K562 (cell line): Measurements from ENCODE around the gene RIMOC1. TPM values are rescaled to one million over a fixed set of nuclear protein-coding genes. Genes with fewer than 3 reads are reported as not detected.

Experiments
- ATAC-seq: fragments of 200-7000 bp; cut with Tn5 transposase; 3 replicates; pipeline ENCODE4 v1.9.1; 2020; ENCODE audit warnings: moderate library complexity
- BruUV-seq: library from RNA; stranded (reverse); fragments of 400-500 nt; replicated peaks from 2 replicates; lab custom pipeline; 2021; lab: Mats Ljungman, UMichigan
- CTCF ChIA-PET: fragments of 300-600 bp; formaldehyde crosslinking; extraction: SDS; loops from one replicate; lab custom pipeline; 2021; ENCODE audit warnings: low intra/inter-chr PET ratio; lab: Yijun Ruan, JAX
- POLR2A ChIA-PET: fragments of 300-600, 350-650 bp; sonication (Branson Sonifier 250); formaldehyde crosslinking; extraction: SDS; loops from one replicate; lab custom pipeline; 2021; ENCODE audit warnings: antibody characterized with exemption, inconsistent platforms; lab: Yijun Ruan, JAX
- DNase-seq, 4 experiments: peaks; one replicate each; pipeline versions ENCODE4 v3.0.0 to v3.0.0-alpha.2; 2011 to 2018; ENCODE audit warnings: low spot score in 3 of 4, mixed read lengths in 3 of 4; ENCODE audit errors: extremely low read depth in 1 of 4
- FAIRE-seq: peaks from 2 replicates; lab custom pipeline; 2011; peaks lifted over from hg19 to GRCh38; lab: Jason Lieb, UNC
- H2AFZ ChIP-seq: 2 replicates; pipeline ENCODE4 v1.6.0; 2011; ENCODE audit warnings: low read depth, low read length, control low read depth, inconsistent platforms
- H3K27ac ChIP-seq: fragments of 200-600 bp; 3 replicates; pipeline ENCODE4 v1.8.0; 2011; ENCODE audit warnings: low read depth, mild to moderate bottlenecking, control low read depth, inconsistent platforms, low read length, moderate library complexity, mixed read lengths; ENCODE audit errors: extremely low read depth
- H3K27me3 ChIP-seq, 2 experiments: fragments of 300-600 bp in 1 of 2; 2 replicates in 1 of 2; 3 replicates in 1 of 2; pipeline versions ENCODE4 v1.6.0 to v1.8.0; 2011; ENCODE audit warnings: inconsistent platforms in 2 of 2, low read length in 2 of 2, mild to moderate bottlenecking in 1 of 2, mixed read lengths in 1 of 2, moderate library complexity in 1 of 2; ENCODE audit not compliant: control insufficient read depth in 2 of 2, insufficient read depth in 2 of 2
- H3K36me3 ChIP-seq: fragments of 300-600 bp; 3 replicates; pipeline ENCODE4 v1.8.0; 2011; ENCODE audit warnings: mild to moderate bottlenecking, low read length, inconsistent platforms; ENCODE audit not compliant: control insufficient read depth, insufficient read depth
- H3K4me1 ChIP-seq, 2 experiments: fragments of 200-600 bp in 1 of 2; replicated peaks in 1 of 2; 2 replicates in 1 of 2; 3 replicates in 1 of 2; pipeline versions ENCODE4 v1.5.1 to v1.8.0; 2011; ENCODE audit warnings: inconsistent platforms in 2 of 2, low read length in 2 of 2, mild to moderate bottlenecking in 1 of 2, mixed read lengths in 1 of 2, moderate library complexity in 1 of 2; ENCODE audit not compliant: control insufficient read depth in 2 of 2, insufficient read depth in 2 of 2
- H3K4me2 ChIP-seq: 2 replicates; pipeline ENCODE4 v1.6.1; 2011; ENCODE audit warnings: low read length, control low read depth, inconsistent platforms, mixed read lengths; ENCODE audit not compliant: insufficient read depth
- H3K4me3 ChIP-seq: fragments of 200-600 bp; sonication (generic), shearing (Covaris generic); 2 replicates; pipeline ENCODE4 v1.5.1; 2016; ENCODE audit warnings: control low read depth, inconsistent platforms
- H3K79me2 ChIP-seq: fragments of 200-600 bp; 3 replicates; pipeline ENCODE4 v1.8.0; 2011; ENCODE audit warnings: low read length, inconsistent platforms; ENCODE audit not compliant: control insufficient read depth, insufficient read depth
- H3K9ac ChIP-seq, 2 experiments: 2 replicates each; pipeline versions ENCODE4 v1.6.0 to v1.6.1; 2011; ENCODE audit warnings: low read depth in 2 of 2, low read length in 2 of 2, control low read depth in 1 of 2, inconsistent platforms in 1 of 2, mild to moderate bottlenecking in 1 of 2, mixed read lengths in 1 of 2; ENCODE audit not compliant: insufficient read depth in 1 of 2
- H3K9me1 ChIP-seq: one replicate; pipeline ENCODE4 v1.6.0; 2011; ENCODE audit warnings: inconsistent platforms, mild to moderate bottlenecking, low read length, moderate library complexity; ENCODE audit not compliant: control insufficient read depth, insufficient read depth
- H3K9me3 ChIP-seq: replicated peaks from 2 replicates; pipeline ENCODE4 v1.5.1; 2011; ENCODE audit warnings: low read depth, low read length, inconsistent platforms; ENCODE audit not compliant: control insufficient read depth, insufficient read depth
- H4K20me1 ChIP-seq: replicated peaks from 2 replicates; pipeline ENCODE4 v1.6.1; 2011; ENCODE audit warnings: low read length, inconsistent platforms, mixed read lengths; ENCODE audit not compliant: control insufficient read depth, insufficient read depth
- NCOR1 ChIP-seq: fragments of 450-650 bp; IDR thresholded peaks from 2 replicates; pipeline ENCODE4 v1.6.1; 2016; ENCODE audit warnings: mild to moderate bottlenecking, moderate library complexity
- ZNF232 ChIP-seq: sonication (generic); formaldehyde crosslinking; IDR thresholded peaks from 2 replicates; pipeline ENCODE4 v1.8.0; 2022; ENCODE audit warnings: mild to moderate bottlenecking, missing genetic modification reagents
- ZNF239 ChIP-seq: fragments of 250-450 bp; sonication (Bioruptor Pico); IDR thresholded peaks from 2 replicates; pipeline ENCODE4 v1.4.0; 2020; ENCODE audit warnings: mild to moderate bottlenecking
- ZNF324 ChIP-seq: fragments of 250-450 bp; sonication (Bioruptor Pico); IDR thresholded peaks from 2 replicates; pipeline ENCODE4 v1.4.0; 2020; ENCODE audit warnings: mild to moderate bottlenecking
- ZNF589 ChIP-seq: fragments of 200-800 bp; sonication (Bioruptor generic); IDR thresholded peaks from 2 replicates; pipeline ENCODE4 v1.6.1; 2016; ENCODE audit warnings: low read depth, missing genetic modification characterization, missing compliant biosample characterization
- WGBS: fragments of 100-300 bp; shearing (Covaris generic); methylation state at CpG from one replicate; pipeline ENCODE4 v1.1.6; 2016; ENCODE audit warnings: low coverage, mixed read lengths; ENCODE audit not compliant: insufficient coverage; ENCODE audit errors: missing lambda C conversion rate; 5-methylcytosine and 5-hydroxymethylcytosine counted together
- in situ Hi-C: fragments of 300-500 bp; cut with MboI; formaldehyde crosslinking; loops from 4 replicates; pipeline ENCODE4 v1.15.0; 2018; ENCODE audit warnings: inconsistent platforms, mixed read lengths
- intact Hi-C: fragments of 100-400 bp; cut with micrococcal nuclease; formaldehyde crosslinking; loops from 2 replicates; pipeline ENCODE4 v1.14.2; 2022
- polyA plus RNA-seq, 8 experiments: library from polyadenylated mRNA; depleted of rRNA in 4 of 8; stranded (reverse) in 5 of 8; unstranded in 3 of 8; fragments of >200 nt; fragmentation: Nextera tagmentation in 2 of 8; fragmentation: Illumina TruSeq in 1 of 8; extraction: Ambion mirVana in 2 of 8; extraction: Trizol in 1 of 8; gene quantifications; 2 replicates each; pipeline versions ENCODE4 v1.2.1 to v1.2.3, GENCODE V29; 2011 to 2014; ENCODE audit warnings: inconsistent platforms in 1 of 8, missing spikeins in 1 of 8
- total RNA-seq, 7 experiments: library from RNA; depleted of rRNA in 6 of 7; stranded (reverse); fragments of >200 nt in 6 of 7; fragmentation: Illumina TruSeq in 2 of 7; extraction: Trizol in 2 of 7; gene quantifications; 2 replicates each; pipeline versions ENCODE4 v1.2.1 to v1.2.3, GENCODE V29; 2011 to 2021; ENCODE audit warnings: low replicate concordance in 1 of 7
- TF ChIP-seq, protein P1 (sequence below), 3 experiments: fragments of 200-800 bp in 1 of 3; fragments of 250-450 bp in 1 of 3; fragments of 450-650 bp in 1 of 3; sonication (Bioruptor Pico) in 1 of 3; sonication (Bioruptor generic) in 1 of 3; formaldehyde crosslinking in 1 of 3; IDR thresholded peaks; 2 replicates each; pipeline versions ENCODE4 v1.6.1 to v1.8.0; 2016 to 2022; ENCODE audit warnings: mild to moderate bottlenecking in 2 of 3, missing genetic modification characterization in 2 of 3, missing compliant biosample characterization in 1 of 3, moderate library complexity in 1 of 3

The RIMOC1 gene
- total and polyA plus RNA-seq, 9 of the 15 experiments (the other 6 are each of a cell fraction or from before 2014, with no cell fraction given): 11.6 to 63.1 (median 30.8) TPM

DNA sequence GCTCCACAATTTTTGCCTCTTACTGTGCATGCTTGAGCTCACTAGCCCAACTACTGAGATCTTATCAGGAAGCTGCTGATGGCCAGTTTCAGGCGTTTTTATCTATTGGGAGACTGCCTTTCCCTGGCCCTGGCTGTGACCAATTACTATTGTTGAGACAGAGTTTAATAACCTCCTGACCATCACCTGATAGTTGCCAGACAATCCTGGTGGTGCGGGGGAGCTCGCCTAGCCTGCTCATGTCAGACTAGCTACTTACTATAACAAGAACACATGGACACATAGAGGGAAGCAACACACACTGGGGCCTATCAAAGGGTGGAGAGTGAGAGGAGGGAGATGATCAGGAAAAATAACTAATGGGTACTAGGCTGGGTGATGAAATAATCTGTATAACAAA, 20.9 kb upstream of the RIMOC1 start (continued):
- peak; percentile 87 for TF ChIP-seq NCOR1
- no peak for TF ChIP-seq ZNF239 (CRISPR knock-in tag)
- TF ChIP-seq, all 486 proteins: peak for 86

DNA sequence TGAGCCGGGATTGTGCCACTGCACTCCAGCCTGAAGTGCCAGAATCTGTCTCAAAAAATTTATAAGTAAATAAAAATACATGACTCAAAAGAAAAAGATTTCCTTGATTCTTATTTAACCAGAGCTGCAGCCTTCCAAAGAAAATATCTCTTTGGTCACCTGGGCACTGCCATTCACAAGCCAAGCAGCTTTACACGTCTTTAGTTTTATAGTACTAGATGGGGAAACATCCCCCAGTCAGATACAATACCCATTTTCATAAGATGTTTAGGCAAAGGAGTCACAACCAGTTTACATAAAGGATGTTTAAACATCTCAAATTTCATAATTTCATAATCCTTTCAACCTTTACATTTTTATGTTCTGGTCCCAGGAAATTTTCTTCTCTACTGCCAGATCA, 20.2 kb upstream of the RIMOC1 start:
- in situ Hi-C loops: no loop called here
- TF ChIP-seq ZNF232 (CRISPR knock-in tag) (no peak), ZNF324 (CRISPR knock-in tag) (no peak), ZNF589 (0 out of 2 replicates have a peak, but pooled peaks have one; percentile 12)
- TF ChIP-seq, protein P1, sequence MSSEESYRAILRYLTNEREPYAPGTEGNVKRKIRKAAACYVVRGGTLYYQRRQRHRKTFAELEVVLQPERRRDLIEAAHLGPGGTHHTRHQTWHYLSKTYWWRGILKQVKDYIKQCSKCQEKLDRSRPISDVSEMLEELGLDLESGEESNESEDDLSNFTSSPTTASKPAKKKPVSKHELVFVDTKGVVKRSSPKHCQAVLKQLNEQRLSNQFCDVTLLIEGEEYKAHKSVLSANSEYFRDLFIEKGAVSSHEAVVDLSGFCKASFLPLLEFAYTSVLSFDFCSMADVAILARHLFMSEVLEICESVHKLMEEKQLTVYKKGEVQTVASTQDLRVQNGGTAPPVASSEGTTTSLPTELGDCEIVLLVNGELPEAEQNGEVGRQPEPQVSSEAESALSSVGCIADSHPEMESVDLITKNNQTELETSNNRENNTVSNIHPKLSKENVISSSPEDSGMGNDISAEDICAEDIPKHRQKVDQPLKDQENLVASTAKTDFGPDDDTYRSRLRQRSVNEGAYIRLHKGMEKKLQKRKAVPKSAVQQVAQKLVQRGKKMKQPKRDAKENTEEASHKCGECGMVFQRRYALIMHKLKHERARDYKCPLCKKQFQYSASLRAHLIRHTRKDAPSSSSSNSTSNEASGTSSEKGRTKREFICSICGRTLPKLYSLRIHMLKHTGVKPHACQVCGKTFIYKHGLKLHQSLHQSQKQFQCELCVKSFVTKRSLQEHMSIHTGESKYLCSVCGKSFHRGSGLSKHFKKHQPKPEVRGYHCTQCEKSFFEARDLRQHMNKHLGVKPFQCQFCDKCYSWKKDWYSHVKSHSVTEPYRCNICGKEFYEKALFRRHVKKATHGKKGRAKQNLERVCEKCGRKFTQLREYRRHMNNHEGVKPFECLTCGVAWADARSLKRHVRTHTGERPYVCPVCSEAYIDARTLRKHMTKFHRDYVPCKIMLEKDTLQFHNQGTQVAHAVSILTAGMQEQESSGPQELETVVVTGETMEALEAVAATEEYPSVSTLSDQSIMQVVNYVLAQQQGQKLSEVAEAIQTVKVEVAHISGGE (CRISPR knock-in tag; IDR thresholded peaks at IDR 0.05): 0 out of 6 replicates have a peak, but pooled peaks of 1 of the 3 experiments have one; percentile 5
- Histone ChIP-seq H3K27me3 (no peaks in the 10 kb centered on the region), H3K79me2 (no peaks in the 10 kb centered on the region), H3K9me1 (no peaks in the 10 kb centered on the region), H4K20me1 (no peaks in the 10 kb centered on the region), H3K9ac (no peak overlapping the region; a peak in 1 of 4 replicates), H3K27ac (0 out of 3 replicates have a peak overlapping the region, but pooled peaks have one; percentile 36), H3K4me3 (no peak overlapping the region), H3K36me3 (no peaks in the 10 kb centered on the region), H3K4me1 (peaks cover 4 to 16% of the 10 kb centered on the region in 2 experiments; a peak in 3 of 5 replicates), H3K4me2 (no peak overlapping the region), H2AFZ (peak overlapping the region; percentile 71), H3K9me3 (no peaks in the 10 kb centered on the region)
- ChIA-PET CTCF (no interaction called here), POLR2A (interaction anchor here (0.9 to 5.0 kb wide), 4 partner anchors 9 to 20 kb away, joined by 3 to 25 read pairs (median 10); partner anchors contain the start of gene RIMOC1)
- WGBS: 67% methylated on average over 2 of the region's 2 CpGs
- BruUV-seq: no TSS peak
- DNase-seq: no peak
- no peak for ATAC-seq
- intact Hi-C loops: loop anchor here (2.0 kb wide), 1 partner anchor 21 kb away; the partner anchor contains the start of gene RIMOC1
- FAIRE-seq: no peak
